Coronary artery (tissue), 2 donors: Measurements from ENCODE around the gene OR13C2.

Experiments
- DNase-seq: peaks from one replicate; pipeline ENCODE4 v3.0.0-alpha.2; 2017; ENCODE audit warnings: low spot score
- H3K27ac ChIP-seq, 2 donors: fragments of 200-600 bp; sonication (generic); one replicate each; pipeline ENCODE4 v1.5.1; 2016 to 2019
- H3K4me3 ChIP-seq: fragments of 200-600 bp; sonication (generic); 2 replicates; pipeline ENCODE4 v1.5.1; 2016; ENCODE audit warnings: mild to moderate bottlenecking, moderate library complexity
- TF ChIP-seq, protein P1 (sequence below): fragments of 200-600 bp; sonication (generic); IDR thresholded peaks from one replicate; pipeline ENCODE4 v1.5.1; 2019; ENCODE audit warnings: antibody characterized with exemption

Gene OR13C2

DNA sequence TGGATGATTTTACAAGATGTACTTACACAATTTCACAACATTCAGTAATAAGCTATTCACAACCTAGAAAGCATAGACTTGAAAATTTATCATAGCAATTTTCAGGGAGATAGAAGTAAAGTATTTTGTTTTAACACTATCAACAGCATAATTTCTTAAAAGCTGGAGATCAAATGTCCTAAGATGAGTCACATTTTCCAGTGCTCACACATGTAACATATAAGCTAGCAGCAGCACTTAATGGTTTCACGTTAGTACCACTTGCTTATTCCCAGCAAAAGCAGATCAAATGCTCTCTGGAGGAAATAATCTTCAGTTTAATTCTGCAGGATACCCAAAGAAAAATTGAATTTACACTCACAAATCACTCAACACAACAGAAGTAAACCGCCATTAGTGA, 30.0 kb downstream of the OR13C2 start:
- H3K27ac ChIP-seq, result no peak overlapping the region
- no peak overlapping the region for H3K4me3 ChIP-seq
- TF ChIP-seq, protein P1, sequence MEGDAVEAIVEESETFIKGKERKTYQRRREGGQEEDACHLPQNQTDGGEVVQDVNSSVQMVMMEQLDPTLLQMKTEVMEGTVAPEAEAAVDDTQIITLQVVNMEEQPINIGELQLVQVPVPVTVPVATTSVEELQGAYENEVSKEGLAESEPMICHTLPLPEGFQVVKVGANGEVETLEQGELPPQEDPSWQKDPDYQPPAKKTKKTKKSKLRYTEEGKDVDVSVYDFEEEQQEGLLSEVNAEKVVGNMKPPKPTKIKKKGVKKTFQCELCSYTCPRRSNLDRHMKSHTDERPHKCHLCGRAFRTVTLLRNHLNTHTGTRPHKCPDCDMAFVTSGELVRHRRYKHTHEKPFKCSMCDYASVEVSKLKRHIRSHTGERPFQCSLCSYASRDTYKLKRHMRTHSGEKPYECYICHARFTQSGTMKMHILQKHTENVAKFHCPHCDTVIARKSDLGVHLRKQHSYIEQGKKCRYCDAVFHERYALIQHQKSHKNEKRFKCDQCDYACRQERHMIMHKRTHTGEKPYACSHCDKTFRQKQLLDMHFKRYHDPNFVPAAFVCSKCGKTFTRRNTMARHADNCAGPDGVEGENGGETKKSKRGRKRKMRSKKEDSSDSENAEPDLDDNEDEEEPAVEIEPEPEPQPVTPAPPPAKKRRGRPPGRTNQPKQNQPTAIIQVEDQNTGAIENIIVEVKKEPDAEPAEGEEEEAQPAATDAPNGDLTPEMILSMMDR, result no peak
- DNase-seq, result no peak

DNA sequence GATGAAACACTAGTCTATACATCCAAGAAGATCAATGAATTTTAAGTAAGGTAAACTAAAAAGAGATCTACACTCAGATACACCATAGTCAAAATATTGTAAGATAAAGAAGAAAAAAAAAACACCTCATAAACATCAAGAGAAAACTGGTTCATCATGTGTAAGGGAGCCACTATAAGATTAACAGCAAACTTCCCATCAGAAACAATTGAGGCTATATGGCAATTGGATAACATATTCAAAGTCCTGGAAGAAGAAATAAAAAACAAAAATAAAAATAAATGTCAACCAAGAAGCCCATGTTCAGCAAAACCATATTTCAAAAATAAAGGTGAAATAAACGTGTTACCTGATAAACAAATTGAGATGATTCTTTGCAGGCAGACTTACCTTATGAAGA, 32.8 kb downstream of the OR13C2 start:
- TF ChIP-seq, protein P1, result no peak
- Histone ChIP-seq H3K27ac (no peak overlapping the region), H3K4me3 (no peak overlapping the region)
- DNase-seq, result no peak

DNA sequence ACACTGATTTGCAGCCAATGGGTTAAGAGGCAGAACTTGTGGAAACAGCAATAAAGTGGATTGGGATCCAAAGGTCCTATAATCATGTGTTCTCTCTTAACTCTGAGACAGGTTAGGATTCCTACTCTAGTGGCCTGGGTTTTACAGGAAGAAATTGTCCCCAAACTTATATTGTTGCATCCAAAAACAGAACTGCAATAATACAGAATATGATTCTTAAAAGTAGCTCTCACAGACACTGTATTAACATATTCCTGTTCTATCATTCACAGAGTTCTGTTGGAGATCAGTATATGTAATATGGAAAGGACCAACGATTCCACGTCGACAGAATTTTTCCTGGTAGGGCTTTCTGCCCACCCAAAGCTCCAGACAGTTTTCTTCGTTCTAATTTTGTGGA, 36.6 kb downstream of the OR13C2 start, which contains the start of gene OR13C8:
Gene OR13C8 (plus strand): TSS at position 301 of the 400 bp plus-strand sequence. CDS start 0 bp downstream, at position 301.
- Histone ChIP-seq H3K27ac (no peak within 1 kb of the TSS), H3K4me3 (no peak within 1 kb of the TSS)
- TF ChIP-seq, protein P1, result no peak
- no peak for DNase-seq

DNA sequence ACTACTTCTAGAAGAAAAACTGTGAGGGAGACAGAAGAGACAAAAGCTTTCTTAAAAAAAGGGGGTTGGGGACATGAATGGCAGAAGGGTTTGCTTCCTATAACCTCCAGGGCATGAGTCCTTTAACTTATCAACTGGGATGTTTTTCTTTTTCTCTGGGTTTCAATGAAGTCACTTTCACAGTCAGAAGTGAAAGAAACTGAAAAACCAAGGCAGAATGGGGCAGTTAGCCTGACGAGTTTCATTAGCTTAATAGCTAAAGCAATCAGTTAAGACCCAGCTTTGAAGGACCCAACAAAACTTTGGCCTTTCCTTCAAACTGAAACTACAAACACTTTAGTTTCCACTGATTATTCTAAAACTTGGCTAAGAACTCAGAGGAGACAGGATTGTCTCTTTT, 41.1 kb downstream of the OR13C2 start:
- TF ChIP-seq, protein P1, result no peak
- no peak for DNase-seq
- H3K27ac ChIP-seq, result no peak overlapping the region

DNA sequence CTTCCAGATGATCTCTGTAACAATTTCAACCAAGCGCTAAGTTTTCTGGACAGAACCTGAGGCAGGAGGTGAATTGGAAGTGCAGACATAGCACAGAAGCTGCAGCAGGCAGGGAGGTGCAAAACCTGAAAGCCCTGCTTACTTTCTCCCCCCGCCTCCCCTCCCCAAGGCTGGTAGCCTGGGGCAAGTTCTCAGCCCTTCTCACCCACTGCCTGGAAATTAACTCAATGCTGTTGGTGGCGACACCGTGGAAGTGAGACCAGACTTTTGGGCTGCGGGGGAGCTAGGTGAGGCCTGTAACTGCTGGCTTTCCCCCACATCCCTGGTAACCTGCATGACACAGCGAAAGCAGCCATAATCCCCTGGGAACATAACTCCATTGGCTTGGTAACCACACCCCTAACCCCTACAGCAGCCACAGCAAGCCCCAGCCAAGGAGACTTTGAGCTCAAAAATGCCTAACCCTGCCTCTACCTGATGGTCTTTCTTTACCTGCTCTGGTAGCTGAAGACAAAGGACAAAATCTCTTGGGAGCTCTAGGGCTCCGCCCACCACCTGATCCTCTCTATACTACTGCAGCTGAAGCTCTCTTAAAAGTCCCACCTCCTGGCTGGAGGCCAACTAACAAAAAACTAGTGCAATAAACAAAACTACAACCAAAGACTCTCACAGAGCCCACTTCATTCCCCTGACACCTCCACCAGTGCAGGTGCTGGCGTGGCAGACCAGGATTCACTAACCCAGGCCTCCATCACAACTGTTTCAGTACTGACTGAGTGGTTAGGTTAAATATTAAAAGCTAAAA, 48.4 kb downstream of the OR13C2 start:
- Histone ChIP-seq H3K4me3 (no peak overlapping the region), H3K27ac (no peak overlapping the region)
- no peak for DNase-seq
- TF ChIP-seq, protein P1, result no peak

More for the DNA sequence above, 41.1 kb downstream of the OR13C2 start:
- H3K4me3 ChIP-seq, result no peak overlapping the region

DNA sequence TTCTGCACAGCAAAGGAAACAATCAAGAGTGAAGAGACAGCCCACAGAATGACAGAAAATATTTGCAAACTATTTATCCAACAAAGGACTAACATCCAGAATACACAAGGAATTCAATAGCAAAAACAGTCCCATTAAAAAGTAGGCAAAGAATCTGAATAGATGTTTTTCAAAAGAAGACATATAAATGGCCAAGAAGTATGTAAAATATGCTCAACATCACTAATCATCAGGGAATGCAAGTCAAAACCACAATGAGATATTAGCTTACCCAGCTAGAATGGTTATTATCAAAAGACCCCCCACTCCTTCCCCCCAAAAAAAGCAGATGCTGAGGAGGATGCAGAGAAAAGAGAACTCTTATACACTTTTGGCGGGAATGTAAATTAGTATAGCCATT, 49.9 kb downstream of the OR13C2 start:
- TF ChIP-seq, protein P1, result no peak
- Histone ChIP-seq H3K4me3 (no peak overlapping the region), H3K27ac (no peak overlapping the region)
- no peak for DNase-seq
